ENCODE data around the gene DAPK1. TPM values are rescaled to one million over a fixed set of nuclear protein-coding genes. Genes with fewer than 3 reads are reported as not detected.

DAPK1 gene
- total and polyA plus RNA-seq, 10 of the 15 experiments (the other 5 are each of a cell fraction or from before 2014, with no cell fraction given): 8.2 to 94.7 (median 51.6) TPM

DNA sequence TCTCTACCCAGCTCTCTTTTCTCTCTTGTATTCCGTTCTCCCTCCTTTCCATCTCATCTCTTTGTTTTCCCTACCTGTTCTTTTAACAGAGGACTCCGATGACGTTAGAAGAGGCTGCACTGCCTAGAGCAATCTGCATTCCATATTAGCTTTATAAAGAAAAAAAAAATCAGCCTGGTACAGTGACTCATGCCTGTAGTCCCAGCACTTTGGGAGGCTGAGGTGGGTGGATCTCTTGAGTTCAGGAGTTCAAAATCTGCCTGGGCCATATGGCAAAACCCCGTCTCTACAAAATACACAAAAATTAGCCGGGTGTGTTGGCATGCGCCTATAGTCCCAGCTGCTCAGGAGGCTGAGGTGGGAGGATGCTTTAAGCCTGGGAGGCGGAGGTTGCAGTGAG, 49.0 kb downstream of the DAPK1 start:
- SMC1A ChIA-PET (ENCODE audit: uncharacterized antibody, unreplicated experiment): interaction anchor here (2.8 kb wide), 1 partner anchor 10 kb away, joined by 7 read pairs; no protein-coding TSS in a partner anchor
- Histone ChIP-seq H3K9ac (ENCODE audit: control insufficient read depth, insufficient read depth, low read length) (no peak overlapping the region), H3K27ac (ENCODE audit: control insufficient read depth, insufficient read depth) (no peak overlapping the region), H4K20me1 (ENCODE audit: control insufficient read depth, insufficient read depth) (no peaks in the 10 kb centered on the region), H3K4me2 (ENCODE audit: control insufficient read depth, insufficient read depth) (no peak overlapping the region), H3K36me3 (ENCODE audit: control insufficient read depth in 2 of 2, insufficient read depth in 2 of 2, low read length in 1 of 2) (no peaks in the 10 kb centered on the region; a peak in 1 of 4 replicates), H3K4me3 (no peak overlapping the region), H3K79me2 (ENCODE audit: control insufficient read depth, insufficient read depth, low read length) (no peaks in the 10 kb centered on the region), H3K9me3 (replicated peaks; ENCODE audit: control insufficient read depth, insufficient read depth, low read length) (no peaks in the 10 kb centered on the region), H3K27me3 (replicated peaks in 1 of 2; ENCODE audit: control insufficient read depth in 2 of 2, insufficient read depth in 2 of 2, low read length in 1 of 2) (no peaks in the 10 kb centered on the region), H2AFZ (ENCODE audit: control insufficient read depth, low read depth, low read length) (no peak overlapping the region), H3K4me1 (ENCODE audit: control insufficient read depth, insufficient read depth, low read length) (peaks cover 9% of the 10 kb centered on the region; the same call in 1 of the 2 replicates)
- in situ Hi-C loops (cut with MboI) (no loop called here), intact Hi-C loops (cut with micrococcal nuclease; ENCODE audit: unreplicated experiment) (no loop called here)
- POLR2A ChIA-PET: interaction anchor here (0.5 to 1.3 kb wide), 2 partner anchors 26 to 929 kb away, joined by 3 to 4 read pairs; no protein-coding TSS in a partner anchor
- DNase-seq (ENCODE audit: low read depth, low spot score) (no peak), FAIRE-seq (no peak), ATAC-seq (no peak)
- RAD21 ChIA-PET (ENCODE audit: unreplicated experiment): no interaction called here
- CTCF ChIA-PET: no interaction called here
- WGBS (ENCODE audit: insufficient coverage, insufficient replicate concordance, low lambda C conversion rate, missing lambda C conversion rate): 59% methylated on average over 7 of the region's 7 CpGs
- no TSS peak for BruUV-seq (replicated peaks)
- TF ChIP-seq, protein P1, sequence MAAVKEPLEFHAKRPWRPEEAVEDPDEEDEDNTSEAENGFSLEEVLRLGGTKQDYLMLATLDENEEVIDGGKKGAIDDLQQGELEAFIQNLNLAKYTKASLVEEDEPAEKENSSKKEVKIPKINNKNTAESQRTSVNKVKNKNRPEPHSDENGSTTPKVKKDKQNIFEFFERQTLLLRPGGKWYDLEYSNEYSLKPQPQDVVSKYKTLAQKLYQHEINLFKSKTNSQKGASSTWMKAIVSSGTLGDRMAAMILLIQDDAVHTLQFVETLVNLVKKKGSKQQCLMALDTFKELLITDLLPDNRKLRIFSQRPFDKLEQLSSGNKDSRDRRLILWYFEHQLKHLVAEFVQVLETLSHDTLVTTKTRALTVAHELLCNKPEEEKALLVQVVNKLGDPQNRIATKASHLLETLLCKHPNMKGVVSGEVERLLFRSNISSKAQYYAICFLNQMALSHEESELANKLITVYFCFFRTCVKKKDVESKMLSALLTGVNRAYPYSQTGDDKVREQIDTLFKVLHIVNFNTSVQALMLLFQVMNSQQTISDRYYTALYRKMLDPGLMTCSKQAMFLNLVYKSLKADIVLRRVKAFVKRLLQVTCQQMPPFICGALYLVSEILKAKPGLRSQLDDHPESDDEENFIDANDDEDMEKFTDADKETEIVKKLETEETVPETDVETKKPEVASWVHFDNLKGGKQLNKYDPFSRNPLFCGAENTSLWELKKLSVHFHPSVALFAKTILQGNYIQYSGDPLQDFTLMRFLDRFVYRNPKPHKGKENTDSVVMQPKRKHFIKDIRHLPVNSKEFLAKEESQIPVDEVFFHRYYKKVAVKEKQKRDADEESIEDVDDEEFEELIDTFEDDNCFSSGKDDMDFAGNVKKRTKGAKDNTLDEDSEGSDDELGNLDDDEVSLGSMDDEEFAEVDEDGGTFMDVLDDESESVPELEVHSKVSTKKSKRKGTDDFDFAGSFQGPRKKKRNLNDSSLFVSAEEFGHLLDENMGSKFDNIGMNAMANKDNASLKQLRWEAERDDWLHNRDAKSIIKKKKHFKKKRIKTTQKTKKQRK (IDR thresholded peaks at IDR 0.05; ENCODE audit: low read depth, low read length): no peak
- no peak for TF ChIP-seq IKZF2 (IDR thresholded peaks at IDR 0.05)
- no peak for TF ChIP-seq ZZZ3 (IDR thresholded peaks at IDR 0.05; ENCODE audit: control insufficient read depth, insufficient read length, low read depth)
- TF ChIP-seq, protein P2, sequence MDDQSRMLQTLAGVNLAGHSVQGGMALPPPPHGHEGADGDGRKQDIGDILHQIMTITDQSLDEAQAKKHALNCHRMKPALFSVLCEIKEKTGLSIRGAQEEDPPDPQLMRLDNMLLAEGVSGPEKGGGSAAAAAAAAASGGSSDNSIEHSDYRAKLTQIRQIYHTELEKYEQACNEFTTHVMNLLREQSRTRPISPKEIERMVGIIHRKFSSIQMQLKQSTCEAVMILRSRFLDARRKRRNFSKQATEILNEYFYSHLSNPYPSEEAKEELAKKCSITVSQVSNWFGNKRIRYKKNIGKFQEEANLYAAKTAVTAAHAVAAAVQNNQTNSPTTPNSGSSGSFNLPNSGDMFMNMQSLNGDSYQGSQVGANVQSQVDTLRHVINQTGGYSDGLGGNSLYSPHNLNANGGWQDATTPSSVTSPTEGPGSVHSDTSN (IDR thresholded peaks at IDR 0.05; ENCODE audit: insufficient replicate concordance, low read depth, low read length): no peak
- no peak for TF ChIP-seq ZBED1 (IDR thresholded peaks at IDR 0.05; ENCODE audit: borderline replicate concordance)
- TF ChIP-seq POLR2AphosphoS5 (IDR thresholded peaks at IDR 0.05; ENCODE audit: low read length): no peak
- no peak for TF ChIP-seq CBX5 (IDR thresholded peaks at IDR 0.05; ENCODE audit: low read depth)
- no peak for TF ChIP-seq SMARCA5 (IDR thresholded peaks at IDR 0.05)
- no peak for TF ChIP-seq ZSCAN29 (IDR thresholded peaks at IDR 0.05)
- TF ChIP-seq NR2C1 (IDR thresholded peaks at IDR 0.05): no peak
- TF ChIP-seq SUPT20H (IDR thresholded peaks at IDR 0.05; ENCODE audit: borderline replicate concordance, control insufficient read depth, low read depth, low read length): no peak
- TF ChIP-seq RAD21 (IDR thresholded peaks at IDR 0.05; ENCODE audit: insufficient read depth, low read depth, low read length): no peak
- TF ChIP-seq, protein P3, sequence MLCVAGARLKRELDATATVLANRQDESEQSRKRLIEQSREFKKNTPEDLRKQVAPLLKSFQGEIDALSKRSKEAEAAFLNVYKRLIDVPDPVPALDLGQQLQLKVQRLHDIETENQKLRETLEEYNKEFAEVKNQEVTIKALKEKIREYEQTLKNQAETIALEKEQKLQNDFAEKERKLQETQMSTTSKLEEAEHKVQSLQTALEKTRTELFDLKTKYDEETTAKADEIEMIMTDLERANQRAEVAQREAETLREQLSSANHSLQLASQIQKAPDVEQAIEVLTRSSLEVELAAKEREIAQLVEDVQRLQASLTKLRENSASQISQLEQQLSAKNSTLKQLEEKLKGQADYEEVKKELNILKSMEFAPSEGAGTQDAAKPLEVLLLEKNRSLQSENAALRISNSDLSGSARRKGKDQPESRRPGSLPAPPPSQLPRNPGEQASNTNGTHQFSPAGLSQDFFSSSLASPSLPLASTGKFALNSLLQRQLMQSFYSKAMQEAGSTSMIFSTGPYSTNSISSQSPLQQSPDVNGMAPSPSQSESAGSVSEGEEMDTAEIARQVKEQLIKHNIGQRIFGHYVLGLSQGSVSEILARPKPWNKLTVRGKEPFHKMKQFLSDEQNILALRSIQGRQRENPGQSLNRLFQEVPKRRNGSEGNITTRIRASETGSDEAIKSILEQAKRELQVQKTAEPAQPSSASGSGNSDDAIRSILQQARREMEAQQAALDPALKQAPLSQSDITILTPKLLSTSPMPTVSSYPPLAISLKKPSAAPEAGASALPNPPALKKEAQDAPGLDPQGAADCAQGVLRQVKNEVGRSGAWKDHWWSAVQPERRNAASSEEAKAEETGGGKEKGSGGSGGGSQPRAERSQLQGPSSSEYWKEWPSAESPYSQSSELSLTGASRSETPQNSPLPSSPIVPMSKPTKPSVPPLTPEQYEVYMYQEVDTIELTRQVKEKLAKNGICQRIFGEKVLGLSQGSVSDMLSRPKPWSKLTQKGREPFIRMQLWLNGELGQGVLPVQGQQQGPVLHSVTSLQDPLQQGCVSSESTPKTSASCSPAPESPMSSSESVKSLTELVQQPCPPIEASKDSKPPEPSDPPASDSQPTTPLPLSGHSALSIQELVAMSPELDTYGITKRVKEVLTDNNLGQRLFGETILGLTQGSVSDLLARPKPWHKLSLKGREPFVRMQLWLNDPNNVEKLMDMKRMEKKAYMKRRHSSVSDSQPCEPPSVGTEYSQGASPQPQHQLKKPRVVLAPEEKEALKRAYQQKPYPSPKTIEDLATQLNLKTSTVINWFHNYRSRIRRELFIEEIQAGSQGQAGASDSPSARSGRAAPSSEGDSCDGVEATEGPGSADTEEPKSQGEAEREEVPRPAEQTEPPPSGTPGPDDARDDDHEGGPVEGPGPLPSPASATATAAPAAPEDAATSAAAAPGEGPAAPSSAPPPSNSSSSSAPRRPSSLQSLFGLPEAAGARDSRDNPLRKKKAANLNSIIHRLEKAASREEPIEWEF (IDR thresholded peaks at IDR 0.05; ENCODE audit: insufficient replicate concordance, low read depth, low read length): no peak
- TF ChIP-seq CREB1 (IDR thresholded peaks at IDR 0.05; ENCODE audit: low read depth): no peak
- TF ChIP-seq SP1 (IDR thresholded peaks at IDR 0.05; ENCODE audit: low read depth, low read length): no peak
